ENCODE measurements around the gene TRAF3IP1.
"Not testable (repeated sequence)": the region's sequence is repeated elsewhere in the genome, so short reads cannot be mapped to it uniquely, and the experiment has no call there.

The TRAF3IP1 gene

DNA sequence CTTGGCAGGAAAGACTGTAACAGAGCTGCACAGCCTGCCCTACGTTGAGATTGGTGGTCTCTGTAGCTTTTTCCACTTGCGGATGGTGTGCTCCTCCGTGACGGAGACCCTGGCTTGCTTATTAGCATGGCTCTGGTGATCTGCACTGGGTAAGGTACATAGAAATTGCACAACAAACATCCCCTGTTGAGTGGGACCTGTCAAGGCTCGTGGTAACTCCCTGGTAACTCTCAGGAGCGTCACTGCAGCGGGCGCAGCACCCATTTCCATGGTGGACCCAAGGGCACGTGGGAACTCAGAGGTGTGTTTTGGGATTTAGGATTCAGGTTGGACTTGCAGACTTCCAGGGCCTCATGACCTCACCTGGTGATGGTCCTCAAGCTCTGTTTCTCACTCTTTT, 1.1 kb downstream of the TRAF3IP1 start:
- no peak for TF ChIP-seq PPARA (CRISPR knock-in tag; IDR thresholded peaks at IDR 0.05; ENCODE audit: borderline replicate concordance)
- TF ChIP-seq ZNF70 (CRISPR knock-in tag; IDR thresholded peaks at IDR 0.05): no peak
- no peak for TF ChIP-seq GLIS3 (CRISPR knock-in tag; IDR thresholded peaks at IDR 0.05)
- no peak for TF ChIP-seq ARNTL (CRISPR knock-in tag; IDR thresholded peaks at IDR 0.05; ENCODE audit: borderline replicate concordance, low read depth)
- TF ChIP-seq ISL1 (CRISPR knock-in tag; IDR thresholded peaks at IDR 0.05): no peak
- TF ChIP-seq RARB (CRISPR knock-in tag; IDR thresholded peaks at IDR 0.05): no peak
- TF ChIP-seq ZNF565 (CRISPR knock-in tag; conservative IDR thresholded peaks at IDR 0.05; ENCODE audit: low read depth): no peak
- no peak for TF ChIP-seq SNAI2 (CRISPR knock-in tag; IDR thresholded peaks at IDR 0.05)
- TF ChIP-seq TCF4 (CRISPR knock-in tag; IDR thresholded peaks at IDR 0.05; ENCODE audit: borderline replicate concordance): no peak
- TF ChIP-seq ZNF8 (CRISPR knock-in tag; IDR thresholded peaks at IDR 0.05): no peak
- TF ChIP-seq BACH2 (CRISPR knock-in tag; IDR thresholded peaks at IDR 0.05; ENCODE audit: borderline replicate concordance): no peak
- TF ChIP-seq ZFP3 (CRISPR knock-in tag; IDR thresholded peaks at IDR 0.05): no peak
- TF ChIP-seq ZC3H10 (CRISPR knock-in tag; IDR thresholded peaks at IDR 0.05): no peak
- TF ChIP-seq, protein P1, sequence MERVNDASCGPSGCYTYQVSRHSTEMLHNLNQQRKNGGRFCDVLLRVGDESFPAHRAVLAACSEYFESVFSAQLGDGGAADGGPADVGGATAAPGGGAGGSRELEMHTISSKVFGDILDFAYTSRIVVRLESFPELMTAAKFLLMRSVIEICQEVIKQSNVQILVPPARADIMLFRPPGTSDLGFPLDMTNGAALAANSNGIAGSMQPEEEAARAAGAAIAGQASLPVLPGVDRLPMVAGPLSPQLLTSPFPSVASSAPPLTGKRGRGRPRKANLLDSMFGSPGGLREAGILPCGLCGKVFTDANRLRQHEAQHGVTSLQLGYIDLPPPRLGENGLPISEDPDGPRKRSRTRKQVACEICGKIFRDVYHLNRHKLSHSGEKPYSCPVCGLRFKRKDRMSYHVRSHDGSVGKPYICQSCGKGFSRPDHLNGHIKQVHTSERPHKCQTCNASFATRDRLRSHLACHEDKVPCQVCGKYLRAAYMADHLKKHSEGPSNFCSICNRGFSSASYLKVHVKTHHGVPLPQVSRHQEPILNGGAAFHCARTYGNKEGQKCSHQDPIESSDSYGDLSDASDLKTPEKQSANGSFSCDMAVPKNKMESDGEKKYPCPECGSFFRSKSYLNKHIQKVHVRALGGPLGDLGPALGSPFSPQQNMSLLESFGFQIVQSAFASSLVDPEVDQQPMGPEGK (CRISPR knock-in tag; IDR thresholded peaks at IDR 0.05; ENCODE audit: borderline replicate concordance): no peak
- no peak for TF ChIP-seq ESRRG (CRISPR knock-in tag; IDR thresholded peaks at IDR 0.05)
- TF ChIP-seq POU6F1 (CRISPR knock-in tag; IDR thresholded peaks at IDR 0.05; ENCODE audit: borderline replicate concordance, low read depth): no peak
- no peak for ATAC-seq

DNA sequence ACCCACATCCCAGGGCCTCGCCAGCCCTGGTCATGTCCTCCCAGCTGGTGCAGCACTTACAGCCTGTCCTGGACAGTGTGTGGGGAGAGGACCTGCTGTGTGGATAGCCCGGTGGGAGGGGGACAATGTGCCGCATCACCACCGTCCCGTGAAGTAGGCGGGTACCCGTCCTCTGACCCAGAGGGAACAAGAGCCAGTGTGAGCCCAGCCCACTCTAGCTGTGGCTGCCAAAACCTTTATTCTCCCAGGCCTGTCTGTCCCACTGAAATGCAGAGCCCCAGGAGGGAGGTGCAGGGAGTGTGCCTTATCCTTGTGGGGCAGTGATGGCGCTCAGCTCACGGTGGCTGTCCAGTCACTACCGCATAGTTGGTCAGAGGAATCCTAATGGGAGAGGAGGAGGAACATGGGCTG, 1.7 kb downstream of the TRAF3IP1 start:
- no peak for ATAC-seq
- TF ChIP-seq RARB (CRISPR knock-in tag; IDR thresholded peaks at IDR 0.05) (no peak), TOX (CRISPR knock-in tag; IDR thresholded peaks at IDR 0.05; ENCODE audit: borderline replicate concordance) (no peak), ARNTL (CRISPR knock-in tag; IDR thresholded peaks at IDR 0.05; ENCODE audit: borderline replicate concordance, low read depth) (no peak), BACH2 (CRISPR knock-in tag; IDR thresholded peaks at IDR 0.05; ENCODE audit: borderline replicate concordance) (no peak), CSDC2 (CRISPR knock-in tag; IDR thresholded peaks at IDR 0.05) (no peak), GLIS3 (CRISPR knock-in tag; IDR thresholded peaks at IDR 0.05) (no peak), POU6F1 (CRISPR knock-in tag; IDR thresholded peaks at IDR 0.05; ENCODE audit: borderline replicate concordance, low read depth) (no peak), ESRRG (CRISPR knock-in tag; IDR thresholded peaks at IDR 0.05) (no peak), SNAI2 (CRISPR knock-in tag; IDR thresholded peaks at IDR 0.05) (no peak), OSR1 (CRISPR knock-in tag; IDR thresholded peaks at IDR 0.05) (no peak), TCF4 (CRISPR knock-in tag; IDR thresholded peaks at IDR 0.05; ENCODE audit: borderline replicate concordance) (no peak)
- TF ChIP-seq, protein P2, sequence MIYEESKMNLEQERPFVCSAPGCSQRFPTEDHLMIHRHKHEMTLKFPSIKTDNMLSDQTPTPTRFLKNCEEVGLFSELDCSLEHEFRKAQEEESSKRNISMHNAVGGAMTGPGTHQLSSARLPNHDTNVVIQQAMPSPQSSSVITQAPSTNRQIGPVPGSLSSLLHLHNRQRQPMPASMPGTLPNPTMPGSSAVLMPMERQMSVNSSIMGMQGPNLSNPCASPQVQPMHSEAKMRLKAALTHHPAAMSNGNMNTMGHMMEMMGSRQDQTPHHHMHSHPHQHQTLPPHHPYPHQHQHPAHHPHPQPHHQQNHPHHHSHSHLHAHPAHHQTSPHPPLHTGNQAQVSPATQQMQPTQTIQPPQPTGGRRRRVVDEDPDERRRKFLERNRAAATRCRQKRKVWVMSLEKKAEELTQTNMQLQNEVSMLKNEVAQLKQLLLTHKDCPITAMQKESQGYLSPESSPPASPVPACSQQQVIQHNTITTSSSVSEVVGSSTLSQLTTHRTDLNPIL (CRISPR knock-in tag; IDR thresholded peaks at IDR 0.05; ENCODE audit: low read depth): no peak
- TF ChIP-seq, protein P3, sequence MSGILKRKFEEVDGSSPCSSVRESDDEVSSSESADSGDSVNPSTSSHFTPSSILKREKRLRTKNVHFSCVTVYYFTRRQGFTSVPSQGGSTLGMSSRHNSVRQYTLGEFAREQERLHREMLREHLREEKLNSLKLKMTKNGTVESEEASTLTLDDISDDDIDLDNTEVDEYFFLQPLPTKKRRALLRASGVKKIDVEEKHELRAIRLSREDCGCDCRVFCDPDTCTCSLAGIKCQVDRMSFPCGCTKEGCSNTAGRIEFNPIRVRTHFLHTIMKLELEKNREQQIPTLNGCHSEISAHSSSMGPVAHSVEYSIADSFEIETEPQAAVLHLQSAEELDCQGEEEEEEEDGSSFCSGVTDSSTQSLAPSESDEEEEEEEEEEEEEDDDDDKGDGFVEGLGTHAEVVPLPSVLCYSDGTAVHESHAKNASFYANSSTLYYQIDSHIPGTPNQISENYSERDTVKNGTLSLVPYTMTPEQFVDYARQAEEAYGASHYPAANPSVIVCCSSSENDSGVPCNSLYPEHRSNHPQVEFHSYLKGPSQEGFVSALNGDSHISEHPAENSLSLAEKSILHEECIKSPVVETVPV (CRISPR knock-in tag; IDR thresholded peaks at IDR 0.05): no peak
- TF ChIP-seq, protein P4, sequence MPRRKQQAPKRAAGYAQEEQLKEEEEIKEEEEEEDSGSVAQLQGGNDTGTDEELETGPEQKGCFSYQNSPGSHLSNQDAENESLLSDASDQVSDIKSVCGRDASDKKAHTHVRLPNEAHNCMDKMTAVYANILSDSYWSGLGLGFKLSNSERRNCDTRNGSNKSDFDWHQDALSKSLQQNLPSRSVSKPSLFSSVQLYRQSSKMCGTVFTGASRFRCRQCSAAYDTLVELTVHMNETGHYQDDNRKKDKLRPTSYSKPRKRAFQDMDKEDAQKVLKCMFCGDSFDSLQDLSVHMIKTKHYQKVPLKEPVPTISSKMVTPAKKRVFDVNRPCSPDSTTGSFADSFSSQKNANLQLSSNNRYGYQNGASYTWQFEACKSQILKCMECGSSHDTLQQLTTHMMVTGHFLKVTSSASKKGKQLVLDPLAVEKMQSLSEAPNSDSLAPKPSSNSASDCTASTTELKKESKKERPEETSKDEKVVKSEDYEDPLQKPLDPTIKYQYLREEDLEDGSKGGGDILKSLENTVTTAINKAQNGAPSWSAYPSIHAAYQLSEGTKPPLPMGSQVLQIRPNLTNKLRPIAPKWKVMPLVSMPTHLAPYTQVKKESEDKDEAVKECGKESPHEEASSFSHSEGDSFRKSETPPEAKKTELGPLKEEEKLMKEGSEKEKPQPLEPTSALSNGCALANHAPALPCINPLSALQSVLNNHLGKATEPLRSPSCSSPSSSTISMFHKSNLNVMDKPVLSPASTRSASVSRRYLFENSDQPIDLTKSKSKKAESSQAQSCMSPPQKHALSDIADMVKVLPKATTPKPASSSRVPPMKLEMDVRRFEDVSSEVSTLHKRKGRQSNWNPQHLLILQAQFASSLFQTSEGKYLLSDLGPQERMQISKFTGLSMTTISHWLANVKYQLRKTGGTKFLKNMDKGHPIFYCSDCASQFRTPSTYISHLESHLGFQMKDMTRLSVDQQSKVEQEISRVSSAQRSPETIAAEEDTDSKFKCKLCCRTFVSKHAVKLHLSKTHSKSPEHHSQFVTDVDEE (CRISPR knock-in tag; IDR thresholded peaks at IDR 0.05): no peak

- not testable (repeated sequence) for ATAC-seq
These were observed 3.9 kb downstream of the TRAF3IP1 start for GRCh38 chr2:238324248-238324647.
